K562 (cell line): Measurements from ENCODE around the gene GPN3. TPM values are rescaled to one million over a fixed set of nuclear protein-coding genes. Genes with fewer than 3 reads are reported as not detected.

ENCODE experiments used
- CBX2 ChIP-seq: fragments of 200-600 bp; sonication (generic); IDR thresholded peaks from one replicate; pipeline ENCODE4 v1.6.1; 2012; ENCODE audit warnings: mild to moderate bottlenecking, low read length, inconsistent platforms; ENCODE audit not compliant: insufficient read depth, poor library complexity, severe bottlenecking
- ETV1 ChIP-seq: fragments of 450-650 bp; conservative IDR thresholded peaks from 2 replicates; pipeline ENCODE4 v1.6.1; 2016; ENCODE audit warnings: missing genetic modification characterization, control low read depth, low read depth, missing compliant biosample characterization
- ETV5 ChIP-seq: sonication (generic); formaldehyde crosslinking; IDR thresholded peaks from 2 replicates; pipeline ENCODE4 v1.4.0; 2020; ENCODE audit warnings: low read depth, mild to moderate bottlenecking, missing genetic modification reagents
- ETV6 ChIP-seq, 3 experiments: fragments of 150-350 bp in 1 of 3; sonication (generic) in 1 of 3; formaldehyde crosslinking in 1 of 3; IDR thresholded peaks; 2 replicates each; pipeline versions ENCODE4 v1.6.1 to v1.8.0; 2014 to 2022; ENCODE audit warnings: borderline replicate concordance in 2 of 3, low read depth in 2 of 3, antibody characterized with exemption in 1 of 3, low read length in 1 of 3, mild to moderate bottlenecking in 1 of 3, missing genetic modification reagents in 1 of 3
- FOXP1 ChIP-seq: sonication (generic); formaldehyde crosslinking; IDR thresholded peaks from 2 replicates; pipeline ENCODE4 v1.8.0; 2022; ENCODE audit warnings: mild to moderate bottlenecking, missing genetic modification reagents
- HMG20A ChIP-seq: fragments of 450-650 bp; formaldehyde crosslinking; conservative IDR thresholded peaks from 2 replicates; pipeline ENCODE4 v1.4.0; 2020; ENCODE audit warnings: mild to moderate bottlenecking, mixed read lengths
- KAT2B ChIP-seq: IDR thresholded peaks from one replicate; pipeline ENCODE4 v1.6.1; 2012; ENCODE audit warnings: low read depth, mild to moderate bottlenecking, control low read depth, inconsistent platforms, low read length, moderate library complexity
- KLF10 ChIP-seq: fragments of 250-450 bp; sonication (Bioruptor Pico); IDR thresholded peaks from 2 replicates; pipeline ENCODE4 v1.6.1; 2021; ENCODE audit warnings: matching md5 sums
- ZFP1 ChIP-seq: fragments of 450-650 bp; formaldehyde crosslinking; IDR thresholded peaks from 2 replicates; pipeline ENCODE4 v1.4.0; 2020; ENCODE audit warnings: mild to moderate bottlenecking, mixed read lengths
- ZFX ChIP-seq: sonication (generic); formaldehyde crosslinking; IDR thresholded peaks from 2 replicates; pipeline ENCODE4 v1.8.0; 2022; ENCODE audit warnings: mild to moderate bottlenecking, missing genetic modification reagents, moderate library complexity
- ZNF143 ChIP-seq: sonication (generic); formaldehyde crosslinking; IDR thresholded peaks from 2 replicates; pipeline ENCODE4 v1.9.0; 2022; ENCODE audit warnings: mild to moderate bottlenecking, missing genetic modification reagents
- polyA plus RNA-seq, 8 experiments: library from polyadenylated mRNA; depleted of rRNA in 4 of 8; stranded (reverse) in 5 of 8; unstranded in 3 of 8; fragments of >200 nt; fragmentation: Nextera tagmentation in 2 of 8; fragmentation: Illumina TruSeq in 1 of 8; extraction: Ambion mirVana in 2 of 8; extraction: Trizol in 1 of 8; gene quantifications; 2 replicates each; pipeline versions ENCODE4 v1.2.1 to v1.2.3, GENCODE V29; 2011 to 2014; ENCODE audit warnings: inconsistent platforms in 1 of 8, missing spikeins in 1 of 8
- total RNA-seq, 7 experiments: library from RNA; depleted of rRNA in 6 of 7; stranded (reverse); fragments of >200 nt in 6 of 7; fragmentation: Illumina TruSeq in 2 of 7; extraction: Trizol in 2 of 7; gene quantifications; 2 replicates each; pipeline versions ENCODE4 v1.2.1 to v1.2.3, GENCODE V29; 2011 to 2021; ENCODE audit warnings: low replicate concordance in 1 of 7
- TF ChIP-seq, protein P1 (sequence below), 3 experiments: fragments of 200-800 bp in 1 of 3; fragments of 250-450 bp in 1 of 3; fragments of 450-650 bp in 1 of 3; sonication (Bioruptor Pico) in 1 of 3; sonication (Bioruptor generic) in 1 of 3; formaldehyde crosslinking in 1 of 3; IDR thresholded peaks; 2 replicates each; pipeline versions ENCODE4 v1.6.1 to v1.8.0; 2016 to 2022; ENCODE audit warnings: mild to moderate bottlenecking in 2 of 3, missing genetic modification characterization in 2 of 3, missing compliant biosample characterization in 1 of 3, moderate library complexity in 1 of 3
- TF ChIP-seq, protein P2 (sequence below), 2 experiments: IDR thresholded peaks; 2 replicates each; pipeline ENCODE4 v1.6.1; 2011; ENCODE audit warnings: borderline replicate concordance in 1 of 2, control low read depth in 1 of 2, low read depth in 1 of 2, low read length in 1 of 2, mild to moderate bottlenecking in 1 of 2, mixed read lengths in 1 of 2, moderate library complexity in 1 of 2; ENCODE audit not compliant: insufficient read depth in 1 of 2, insufficient read length in 1 of 2, poor library complexity in 1 of 2, severe bottlenecking in 1 of 2; ENCODE audit errors: extremely low read depth in 1 of 2
- TF ChIP-seq, protein P3 (sequence below), 2 experiments: IDR thresholded peaks in 1 of 2; conservative IDR thresholded peaks in 1 of 2; 2 replicates each; pipeline ENCODE4 v1.6.1; 2016; ENCODE audit warnings: low read depth in 2 of 2, mild to moderate bottlenecking in 1 of 2, missing compliant biosample characterization in 1 of 2, missing genetic modification characterization in 1 of 2, moderate library complexity in 1 of 2
- TF ChIP-seq, protein P4 (sequence below): fragments of 450-650 bp; IDR thresholded peaks from 2 replicates; pipeline ENCODE4 v1.6.1; 2018; ENCODE audit not compliant: partially characterized antibody

Gene GPN3
- total and polyA plus RNA-seq, 9 of the 15 experiments (the other 6 are each of a cell fraction or from before 2014, with no cell fraction given) = 35.8 to 123 (median 64.2) TPM

DNA sequence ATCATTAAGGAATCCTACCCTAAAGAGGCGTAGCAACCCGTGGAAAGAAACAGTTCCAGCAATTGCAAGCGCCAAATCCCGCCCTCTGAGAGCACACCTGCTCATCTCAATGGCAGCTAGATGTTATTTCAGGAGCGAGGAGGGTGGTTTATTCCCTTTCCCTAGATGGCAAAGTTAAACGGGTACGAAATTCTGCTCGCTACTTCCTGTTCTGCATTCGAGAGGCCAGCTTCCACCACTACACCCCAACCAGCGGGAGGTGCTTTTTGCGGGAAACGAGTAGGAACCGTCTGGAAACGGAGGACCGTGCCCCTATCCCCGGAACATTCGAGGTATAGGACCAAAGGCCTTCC is 33.3 kb upstream of the GPN3 start (continued):
- no peak for TF ChIP-seq ETV5
- TF ChIP-seq CBX2 = no peak
- TF ChIP-seq HMG20A = no peak
- TF ChIP-seq, protein P1, sequence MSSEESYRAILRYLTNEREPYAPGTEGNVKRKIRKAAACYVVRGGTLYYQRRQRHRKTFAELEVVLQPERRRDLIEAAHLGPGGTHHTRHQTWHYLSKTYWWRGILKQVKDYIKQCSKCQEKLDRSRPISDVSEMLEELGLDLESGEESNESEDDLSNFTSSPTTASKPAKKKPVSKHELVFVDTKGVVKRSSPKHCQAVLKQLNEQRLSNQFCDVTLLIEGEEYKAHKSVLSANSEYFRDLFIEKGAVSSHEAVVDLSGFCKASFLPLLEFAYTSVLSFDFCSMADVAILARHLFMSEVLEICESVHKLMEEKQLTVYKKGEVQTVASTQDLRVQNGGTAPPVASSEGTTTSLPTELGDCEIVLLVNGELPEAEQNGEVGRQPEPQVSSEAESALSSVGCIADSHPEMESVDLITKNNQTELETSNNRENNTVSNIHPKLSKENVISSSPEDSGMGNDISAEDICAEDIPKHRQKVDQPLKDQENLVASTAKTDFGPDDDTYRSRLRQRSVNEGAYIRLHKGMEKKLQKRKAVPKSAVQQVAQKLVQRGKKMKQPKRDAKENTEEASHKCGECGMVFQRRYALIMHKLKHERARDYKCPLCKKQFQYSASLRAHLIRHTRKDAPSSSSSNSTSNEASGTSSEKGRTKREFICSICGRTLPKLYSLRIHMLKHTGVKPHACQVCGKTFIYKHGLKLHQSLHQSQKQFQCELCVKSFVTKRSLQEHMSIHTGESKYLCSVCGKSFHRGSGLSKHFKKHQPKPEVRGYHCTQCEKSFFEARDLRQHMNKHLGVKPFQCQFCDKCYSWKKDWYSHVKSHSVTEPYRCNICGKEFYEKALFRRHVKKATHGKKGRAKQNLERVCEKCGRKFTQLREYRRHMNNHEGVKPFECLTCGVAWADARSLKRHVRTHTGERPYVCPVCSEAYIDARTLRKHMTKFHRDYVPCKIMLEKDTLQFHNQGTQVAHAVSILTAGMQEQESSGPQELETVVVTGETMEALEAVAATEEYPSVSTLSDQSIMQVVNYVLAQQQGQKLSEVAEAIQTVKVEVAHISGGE (CRISPR knock-in tag; IDR thresholded peaks at IDR 0.05) = no peak
- TF ChIP-seq, protein P2, sequence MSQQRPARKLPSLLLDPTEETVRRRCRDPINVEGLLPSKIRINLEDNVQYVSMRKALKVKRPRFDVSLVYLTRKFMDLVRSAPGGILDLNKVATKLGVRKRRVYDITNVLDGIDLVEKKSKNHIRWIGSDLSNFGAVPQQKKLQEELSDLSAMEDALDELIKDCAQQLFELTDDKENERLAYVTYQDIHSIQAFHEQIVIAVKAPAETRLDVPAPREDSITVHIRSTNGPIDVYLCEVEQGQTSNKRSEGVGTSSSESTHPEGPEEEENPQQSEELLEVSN (IDR thresholded peaks at IDR 0.05; ENCODE audit: borderline replicate concordance in 1 of 2, extremely low read depth in 1 of 2, insufficient read depth in 1 of 2, insufficient read length in 1 of 2, low read depth in 1 of 2, low read length in 1 of 2, poor library complexity in 1 of 2, severe bottlenecking in 1 of 2) = peak in 1 of 2 experiments; percentile 42
- TF ChIP-seq, protein P3, sequence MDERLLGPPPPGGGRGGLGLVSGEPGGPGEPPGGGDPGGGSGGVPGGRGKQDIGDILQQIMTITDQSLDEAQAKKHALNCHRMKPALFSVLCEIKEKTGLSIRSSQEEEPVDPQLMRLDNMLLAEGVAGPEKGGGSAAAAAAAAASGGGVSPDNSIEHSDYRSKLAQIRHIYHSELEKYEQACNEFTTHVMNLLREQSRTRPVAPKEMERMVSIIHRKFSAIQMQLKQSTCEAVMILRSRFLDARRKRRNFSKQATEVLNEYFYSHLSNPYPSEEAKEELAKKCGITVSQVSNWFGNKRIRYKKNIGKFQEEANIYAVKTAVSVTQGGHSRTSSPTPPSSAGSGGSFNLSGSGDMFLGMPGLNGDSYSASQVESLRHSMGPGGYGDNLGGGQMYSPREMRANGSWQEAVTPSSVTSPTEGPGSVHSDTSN (CRISPR knock-in tag; IDR thresholded peaks at IDR 0.05; ENCODE audit: low read depth) = no peak
- TF ChIP-seq, protein P3 (tag; conservative IDR thresholded peaks at IDR 0.05; ENCODE audit: low read depth) = no peak
- TF ChIP-seq KLF10 (CRISPR knock-in tag) = no peak
- 0 out of 2 replicates have a peak, but pooled peaks have one; percentile 22 for TF ChIP-seq ETV1
- TF ChIP-seq, protein P4, sequence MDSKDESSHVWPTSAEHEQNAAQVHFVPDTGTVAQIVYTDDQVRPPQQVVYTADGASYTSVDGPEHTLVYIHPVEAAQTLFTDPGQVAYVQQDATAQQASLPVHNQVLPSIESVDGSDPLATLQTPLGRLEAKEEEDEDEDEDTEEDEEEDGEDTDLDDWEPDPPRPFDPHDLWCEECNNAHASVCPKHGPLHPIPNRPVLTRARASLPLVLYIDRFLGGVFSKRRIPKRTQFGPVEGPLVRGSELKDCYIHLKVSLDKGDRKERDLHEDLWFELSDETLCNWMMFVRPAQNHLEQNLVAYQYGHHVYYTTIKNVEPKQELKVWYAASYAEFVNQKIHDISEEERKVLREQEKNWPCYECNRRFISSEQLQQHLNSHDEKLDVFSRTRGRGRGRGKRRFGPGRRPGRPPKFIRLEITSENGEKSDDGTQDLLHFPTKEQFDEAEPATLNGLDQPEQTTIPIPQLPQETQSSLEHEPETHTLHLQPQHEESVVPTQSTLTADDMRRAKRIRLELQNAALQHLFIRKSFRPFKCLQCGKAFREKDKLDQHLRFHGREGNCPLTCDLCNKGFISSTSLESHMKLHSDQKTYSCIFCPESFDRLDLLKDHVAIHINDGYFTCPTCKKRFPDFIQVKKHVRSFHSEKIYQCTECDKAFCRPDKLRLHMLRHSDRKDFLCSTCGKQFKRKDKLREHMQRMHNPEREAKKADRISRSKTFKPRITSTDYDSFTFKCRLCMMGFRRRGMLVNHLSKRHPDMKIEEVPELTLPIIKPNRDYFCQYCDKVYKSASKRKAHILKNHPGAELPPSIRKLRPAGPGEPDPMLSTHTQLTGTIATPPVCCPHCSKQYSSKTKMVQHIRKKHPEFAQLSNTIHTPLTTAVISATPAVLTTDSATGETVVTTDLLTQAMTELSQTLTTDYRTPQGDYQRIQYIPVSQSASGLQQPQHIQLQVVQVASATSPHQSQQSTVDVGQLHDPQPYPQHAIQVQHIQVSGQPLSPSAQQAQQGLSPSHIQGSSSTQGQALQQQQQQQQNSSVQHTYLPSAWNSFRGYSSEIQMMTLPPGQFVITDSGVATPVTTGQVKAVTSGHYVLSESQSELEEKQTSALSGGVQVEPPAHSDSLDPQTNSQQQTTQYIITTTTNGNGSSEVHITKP = peak; percentile 78
- no peak for TF ChIP-seq ZNF143 (CRISPR knock-in tag)
- no peak for TF ChIP-seq ZFP1 (CRISPR knock-in tag)
- no peak for TF ChIP-seq KAT2B
- TF ChIP-seq FOXP1 (CRISPR knock-in tag) = no peak
- TF ChIP-seq ETV6 (IDR thresholded peaks at IDR 0.05; ENCODE audit: borderline replicate concordance in 1 of 2, low read depth in 2 of 2, low read length in 1 of 2) = no peak
- no peak for TF ChIP-seq ETV6 (CRISPR knock-in tag; IDR thresholded peaks at IDR 0.05; ENCODE audit: borderline replicate concordance)
- no peak for TF ChIP-seq ZFX (CRISPR knock-in tag)
